Caco-2 (cell line): Measurements from ENCODE around the gene CACNB2. TPM values are rescaled to one million over a fixed set of nuclear protein-coding genes. Genes with fewer than 3 reads are reported as not detected.

Source experiments
- BruUV-seq: library from RNA; stranded (reverse); fragments of 400-500 nt; replicated peaks from 2 replicates; lab custom pipeline; 2021; lab: Mats Ljungman, UMichigan
- CTCF ChIA-PET: fragments of 300-600 bp; sonication (Branson Sonifier 250); formaldehyde crosslinking; loops from one replicate; lab custom pipeline; 2022; ENCODE audit warnings: antibody characterized with exemption; lab: Charles Lee
- POLR2A ChIA-PET: fragments of 300-600 bp; sonication (Branson Sonifier 250); formaldehyde crosslinking; loops from one replicate; lab custom pipeline; 2022; ENCODE audit warnings: antibody characterized with exemption; lab: Charles Lee
- DNase-seq, 2 experiments: peaks; one replicate each; pipeline versions ENCODE4 v3.0.0 to v3.0.0-alpha.2; 2020 to 2022
- H3K27me3 ChIP-seq: replicated peaks from 2 replicates; pipeline ENCODE4 v1.6.0; 2011; ENCODE audit warnings: low read length; ENCODE audit not compliant: control insufficient read depth, insufficient read depth
- H3K36me3 ChIP-seq: 2 replicates; pipeline ENCODE4 v1.5.1; 2011; ENCODE audit warnings: low read length; ENCODE audit not compliant: control insufficient read depth, insufficient read depth
- H3K4me1 ChIP-seq: fragments of 250-450 bp; sonication (Bioruptor Pico); 2 replicates; pipeline ENCODE4 v1.5.1; 2020; ENCODE audit warnings: mild to moderate bottlenecking
- H3K4me3 ChIP-seq: 2 replicates; pipeline ENCODE4 v1.5.1; 2011; ENCODE audit warnings: low read depth, mild to moderate bottlenecking, control low read depth, low read length
- H3K9me3 ChIP-seq: fragments of 250-450 bp; sonication (Bioruptor Pico); 2 replicates; pipeline ENCODE4 v1.5.1; 2020; ENCODE audit warnings: mild to moderate bottlenecking, moderate library complexity
- H3K27ac Mint-ChIP-seq: one replicate; pipeline ENCODE4 v1.8.0; 2022; ENCODE audit warnings: mixed read lengths; ENCODE audit not compliant: unreplicated experiment
- H3K27me3 Mint-ChIP-seq: one replicate; pipeline ENCODE4 v1.8.0; 2022; ENCODE audit warnings: mixed read lengths; ENCODE audit not compliant: insufficient read depth, unreplicated experiment
- H3K36me3 Mint-ChIP-seq: one replicate; pipeline ENCODE4 v1.8.0; 2022; ENCODE audit warnings: mild to moderate bottlenecking, mixed read lengths; ENCODE audit not compliant: insufficient read depth, unreplicated experiment
- H3K4me1 Mint-ChIP-seq: one replicate; pipeline ENCODE4 v1.8.0; 2022; ENCODE audit warnings: low read depth, mixed read lengths; ENCODE audit not compliant: unreplicated experiment
- H3K4me3 Mint-ChIP-seq: one replicate; pipeline ENCODE4 v1.8.0; 2022; ENCODE audit warnings: mild to moderate bottlenecking, moderate library complexity, mixed read lengths; ENCODE audit not compliant: unreplicated experiment
- H3K9me3 Mint-ChIP-seq: one replicate; pipeline ENCODE4 v1.8.0; 2022; ENCODE audit warnings: mixed read lengths; ENCODE audit not compliant: unreplicated experiment
- CTCF ChIP-seq, 2 experiments: fragments of 200-600 bp in 1 of 2; IDR thresholded peaks; 1 replicate in 1 of 2; 2 replicates in 1 of 2; pipeline versions ENCODE4 v1.5.1 to v1.8.0; 2011 to 2022; ENCODE audit warnings: antibody characterized with exemption in 1 of 2, control low read depth in 1 of 2, inconsistent platforms in 1 of 2, low read depth in 1 of 2, low read length in 1 of 2, mild to moderate bottlenecking in 1 of 2, moderate library complexity in 1 of 2; ENCODE audit not compliant: insufficient read depth in 1 of 2, severe bottlenecking in 1 of 2, unreplicated experiment in 1 of 2
- intact Hi-C: fragments of 100-400 bp; cut with micrococcal nuclease; formaldehyde crosslinking; loops from one replicate; pipeline ENCODE4 v1.10.0; 2022; ENCODE audit not compliant: unreplicated experiment
- total RNA-seq: library from RNA; stranded (reverse); gene quantifications from 2 replicates; pipeline ENCODE4 v1.2.3, GENCODE V29; 2022

CACNB2 gene
- total RNA-seq, 1 experiment from 2014 or later: 0.98 TPM

DNA sequence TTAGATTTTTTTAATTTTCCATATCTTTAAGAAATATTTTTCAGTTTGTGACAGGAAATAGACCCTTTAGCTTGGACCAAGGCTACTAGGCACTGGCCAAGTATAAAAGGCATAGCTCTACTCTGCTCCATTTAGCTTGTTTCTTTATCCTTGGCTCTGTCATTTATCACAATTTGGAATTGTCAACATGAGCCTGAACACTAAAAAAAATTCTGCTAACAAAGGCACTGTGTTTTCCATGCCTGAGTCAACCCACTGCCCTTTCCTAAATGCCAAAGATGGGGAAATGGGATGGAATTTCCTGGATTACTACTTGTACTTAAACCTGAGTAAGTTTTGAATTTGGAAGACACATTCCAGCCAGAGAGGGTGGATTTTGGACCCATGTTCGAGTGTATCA is 382.8 kb downstream of the CACNB2 start:
- DNase-seq: no peak
- Histone ChIP-seq H3K27me3 (no peaks in the 10 kb centered on the region), H3K9me3 (no peaks in the 10 kb centered on the region), H3K4me1 (no peaks in the 10 kb centered on the region), H3K36me3 (no peaks in the 10 kb centered on the region), H3K4me3 (no peak overlapping the region)
- no peak overlapping the region for H3K4me3 Mint-ChIP-seq
- H3K27me3 Mint-ChIP-seq: no peaks in the 10 kb centered on the region
- intact Hi-C loops: no loop called here
- ChIA-PET POLR2A (interaction anchor here (1.1 kb wide), 1 partner anchor 64 kb away, joined by 3 read pairs; no protein-coding TSS in a partner anchor), CTCF (no interaction called here)
- H3K27ac Mint-ChIP-seq: no peak overlapping the region
- no peaks in the 10 kb centered on the region for H3K36me3 Mint-ChIP-seq
- H3K9me3 Mint-ChIP-seq: no peaks in the 10 kb centered on the region
- no peaks in the 10 kb centered on the region for H3K4me1 Mint-ChIP-seq
- BruUV-seq: no TSS peak
- no peak for TF ChIP-seq CTCF (IDR thresholded peaks at IDR 0.05; ENCODE audit: insufficient read depth in 1 of 2, low read depth in 1 of 2, low read length in 1 of 2, severe bottlenecking in 1 of 2, unreplicated experiment in 1 of 2)

GRCh38 chr10:18523858-18524257 is 383.6 kb downstream of the CACNB2 start:
- Histone ChIP-seq H3K9me3 (no peaks in the 10 kb centered on the region), H3K4me1 (no peaks in the 10 kb centered on the region), H3K27me3 (no peaks in the 10 kb centered on the region), H3K4me3 (no peak overlapping the region), H3K36me3 (no peaks in the 10 kb centered on the region)
- intact Hi-C loops: no loop called here
- no TSS peak for BruUV-seq
- no peaks in the 10 kb centered on the region for H3K4me1 Mint-ChIP-seq
- no peak for TF ChIP-seq CTCF (IDR thresholded peaks at IDR 0.05; ENCODE audit: insufficient read depth in 1 of 2, low read depth in 1 of 2, low read length in 1 of 2, severe bottlenecking in 1 of 2, unreplicated experiment in 1 of 2)
- no peaks in the 10 kb centered on the region for H3K27me3 Mint-ChIP-seq
- ChIA-PET CTCF (no interaction called here), POLR2A (no interaction called here)
- no peaks in the 10 kb centered on the region for H3K9me3 Mint-ChIP-seq
- no peak overlapping the region for H3K27ac Mint-ChIP-seq
- no peak for DNase-seq
- no peaks in the 10 kb centered on the region for H3K36me3 Mint-ChIP-seq
- H3K4me3 Mint-ChIP-seq: no peak overlapping the region

DNA sequence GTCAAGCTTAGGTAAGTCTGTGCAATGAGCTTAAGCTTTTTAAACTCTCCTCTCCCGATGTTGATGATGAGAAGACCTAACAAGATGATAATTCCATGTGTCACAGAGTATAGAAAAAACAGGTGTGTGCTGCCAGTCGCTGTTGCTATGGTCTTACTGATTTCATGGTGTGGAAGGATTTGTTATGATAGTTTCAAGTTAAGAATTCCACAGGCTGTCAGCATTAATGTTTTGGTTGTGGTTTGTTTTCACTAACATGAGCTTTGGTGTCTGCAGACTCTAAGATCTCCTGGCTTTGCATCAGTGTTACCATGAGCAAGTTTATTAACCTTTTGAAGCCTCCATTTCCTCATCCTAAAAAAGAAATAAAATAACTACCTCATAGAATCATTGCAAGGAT is 387.5 kb downstream of the CACNB2 start:
- DNase-seq: no peak
- POLR2A ChIA-PET: no interaction called here

More for the DNA sequence above, 387.5 kb downstream of the CACNB2 start:
- peaks cover 13% of the 10 kb centered on the region for H3K9me3 Mint-ChIP-seq
- no peak overlapping the region for H3K4me3 ChIP-seq
- no peaks in the 10 kb centered on the region; the same call in 1 of the 2 replicates for H3K36me3 ChIP-seq
- CTCF ChIA-PET: interaction anchor here (0.6 kb wide), 1 partner anchor 20 kb away, joined by 3 read pairs; no protein-coding TSS in a partner anchor
- H3K27ac Mint-ChIP-seq: no peak overlapping the region
- no peaks in the 10 kb centered on the region for H3K4me1 ChIP-seq
- peaks cover 5% of the 10 kb centered on the region for H3K36me3 Mint-ChIP-seq
- no peaks in the 10 kb centered on the region for H3K27me3 ChIP-seq
- no peak overlapping the region for H3K4me3 Mint-ChIP-seq
- H3K9me3 ChIP-seq: no peaks in the 10 kb centered on the region
- no TSS peak for BruUV-seq
- no peaks in the 10 kb centered on the region for H3K4me1 Mint-ChIP-seq
- no peak for TF ChIP-seq CTCF (IDR thresholded peaks at IDR 0.05; ENCODE audit: insufficient read depth in 1 of 2, low read depth in 1 of 2, low read length in 1 of 2, severe bottlenecking in 1 of 2, unreplicated experiment in 1 of 2)
- no peaks in the 10 kb centered on the region for H3K27me3 Mint-ChIP-seq
- intact Hi-C loops: no loop called here
